Measurements from ENCODE around the gene BEGAIN.

Gene BEGAIN

GRCh38 chr14:100599981-100600380, 12.8 kb upstream of the BEGAIN start:
- no peak for DNase-seq (ENCODE audit: low read depth)
- no peak for TF ChIP-seq CTCF (conservative IDR thresholded peaks at IDR 0.05; ENCODE audit: low read length)
- H3K4me3 ChIP-seq (ENCODE audit: low read length) = no peak overlapping the region

GRCh38 chr14:100594625-100594951, 7.4 kb upstream of the BEGAIN start:
- no peak for TF ChIP-seq CTCF (conservative IDR thresholded peaks at IDR 0.05; ENCODE audit: low read length)
- H3K4me3 ChIP-seq (ENCODE audit: low read length) = no peak overlapping the region
- DNase-seq (ENCODE audit: low read depth) = no peak

DNA sequence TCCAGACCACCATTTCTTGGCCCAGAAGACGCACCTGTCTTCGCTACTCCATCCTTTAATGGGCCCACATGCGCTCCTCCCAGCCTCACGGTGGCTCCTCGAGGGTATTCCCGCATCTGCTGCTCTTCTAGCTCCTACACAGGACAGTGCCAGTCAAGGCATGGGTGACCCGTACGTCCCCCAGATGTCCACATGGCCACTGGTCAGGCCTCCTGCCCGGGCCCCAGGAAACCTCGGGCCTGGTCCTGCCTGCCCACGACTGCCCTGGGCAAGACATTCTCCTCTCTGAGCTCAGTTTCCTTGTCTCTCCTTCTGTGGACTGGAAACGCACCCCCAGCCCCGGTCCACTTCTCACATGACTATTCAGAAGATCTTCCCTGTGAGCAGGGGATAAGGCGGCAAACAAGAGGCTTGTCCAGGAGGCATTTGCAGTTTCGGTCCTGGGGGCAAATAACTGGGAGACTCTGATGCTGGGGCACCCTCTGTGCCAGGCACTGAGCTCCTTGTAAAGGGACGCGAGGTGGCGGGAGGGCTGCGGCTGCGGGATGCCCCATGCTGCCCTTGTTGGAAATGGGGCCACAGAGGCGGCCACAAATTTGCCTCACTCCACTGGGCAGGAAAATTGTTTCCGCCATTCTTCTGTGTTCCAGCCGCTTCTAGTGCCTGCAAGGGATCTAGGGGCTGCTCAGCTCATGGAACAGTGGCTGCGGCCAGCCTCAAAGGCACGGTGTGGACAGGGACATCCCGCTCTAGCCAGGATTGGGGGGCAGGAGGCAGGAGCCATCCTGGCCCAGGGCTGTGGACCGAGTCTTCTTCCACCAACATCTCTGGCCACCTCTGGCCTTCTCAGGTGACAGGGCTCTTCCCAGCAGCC, 6.8 kb upstream of the BEGAIN start:
- DNase-seq (ENCODE audit: low read depth) = no peak
- no peak overlapping the region for H3K4me3 ChIP-seq (ENCODE audit: low read length)
- TF ChIP-seq CTCF (conservative IDR thresholded peaks at IDR 0.05; ENCODE audit: low read length) = no peak

DNA sequence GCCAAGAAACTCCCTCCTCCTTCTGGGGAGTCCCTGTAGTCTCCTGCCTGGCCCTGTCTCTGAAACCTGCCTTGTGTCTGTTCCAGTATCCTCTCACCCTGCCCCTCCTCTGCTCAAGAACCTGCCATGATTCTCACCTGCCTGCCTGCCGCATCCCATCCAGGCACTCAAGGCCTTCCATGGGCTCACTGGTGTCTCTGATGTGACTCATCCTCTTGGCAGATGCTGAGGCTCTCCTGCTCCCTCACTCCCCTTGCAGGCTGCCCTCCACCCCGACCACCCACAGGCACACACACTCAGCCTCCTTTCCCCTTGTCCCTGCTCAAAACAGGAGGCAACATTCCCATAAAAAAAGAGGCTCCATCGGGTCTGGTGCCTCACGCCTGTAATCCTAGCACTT, 5.8 kb upstream of the BEGAIN start:
- no peak for TF ChIP-seq CTCF (conservative IDR thresholded peaks at IDR 0.05; ENCODE audit: low read length)
- no peak overlapping the region for H3K4me3 ChIP-seq (ENCODE audit: low read length)
- no peak for DNase-seq (ENCODE audit: low read depth)

GRCh38 chr14:100592461-100592891, 5.3 kb upstream of the BEGAIN start:
- H3K4me3 ChIP-seq (ENCODE audit: low read length) = no peak overlapping the region
- no peak for DNase-seq (ENCODE audit: low read depth)
- TF ChIP-seq CTCF (conservative IDR thresholded peaks at IDR 0.05; ENCODE audit: low read length) = no peak

GRCh38 chr14:100591453-100592371, 4.5 kb upstream of the BEGAIN start:
- no peak for TF ChIP-seq CTCF (conservative IDR thresholded peaks at IDR 0.05; ENCODE audit: low read length)
- no peak for DNase-seq (ENCODE audit: low read depth)

More at GRCh38 chr14:100591453-100592371, 4.5 kb upstream of the BEGAIN start:
- no peak overlapping the region for H3K4me3 ChIP-seq (ENCODE audit: low read length)
